OCI-LY3 (cell line): Measurements from ENCODE around the gene ATP8A2.

Experiments
- EZH2phosphoT487 ChIP-seq: fragments of 200-600 bp; shearing (Covaris generic); IDR thresholded peaks from 2 replicates; pipeline ENCODE4 v1.6.1; 2018; ENCODE audit warnings: antibody characterized with exemption, mixed run types, low read depth
- TF ChIP-seq, protein P1 (sequence below): fragments of 200-600, 300-600 bp; sonication (generic); IDR thresholded peaks from 2 replicates; pipeline ENCODE4 v1.5.1; 2014; ENCODE audit warnings: antibody characterized with exemption, low read length, low read depth

DNA sequence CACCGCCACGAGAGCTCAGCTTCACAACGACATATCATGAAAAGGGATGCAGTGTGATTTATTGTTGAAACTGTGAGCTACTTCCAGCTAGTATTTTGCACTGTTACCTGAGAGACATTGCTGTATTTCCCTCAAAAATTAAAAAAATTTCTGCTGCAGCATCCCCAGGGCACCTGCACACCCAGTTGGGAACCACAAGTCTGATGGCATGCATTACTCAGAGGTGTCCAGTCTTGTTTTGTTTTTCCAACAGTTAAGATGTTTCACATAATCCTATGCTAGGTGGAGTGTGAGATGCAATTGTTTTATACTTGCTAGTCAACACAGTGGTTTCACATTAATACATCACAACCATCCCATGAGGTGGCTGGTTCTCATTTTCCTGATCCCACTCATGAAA, 394.8 kb downstream of the ATP8A2 start:
- no peak for TF ChIP-seq EZH2phosphoT487
- TF ChIP-seq, protein P1, sequence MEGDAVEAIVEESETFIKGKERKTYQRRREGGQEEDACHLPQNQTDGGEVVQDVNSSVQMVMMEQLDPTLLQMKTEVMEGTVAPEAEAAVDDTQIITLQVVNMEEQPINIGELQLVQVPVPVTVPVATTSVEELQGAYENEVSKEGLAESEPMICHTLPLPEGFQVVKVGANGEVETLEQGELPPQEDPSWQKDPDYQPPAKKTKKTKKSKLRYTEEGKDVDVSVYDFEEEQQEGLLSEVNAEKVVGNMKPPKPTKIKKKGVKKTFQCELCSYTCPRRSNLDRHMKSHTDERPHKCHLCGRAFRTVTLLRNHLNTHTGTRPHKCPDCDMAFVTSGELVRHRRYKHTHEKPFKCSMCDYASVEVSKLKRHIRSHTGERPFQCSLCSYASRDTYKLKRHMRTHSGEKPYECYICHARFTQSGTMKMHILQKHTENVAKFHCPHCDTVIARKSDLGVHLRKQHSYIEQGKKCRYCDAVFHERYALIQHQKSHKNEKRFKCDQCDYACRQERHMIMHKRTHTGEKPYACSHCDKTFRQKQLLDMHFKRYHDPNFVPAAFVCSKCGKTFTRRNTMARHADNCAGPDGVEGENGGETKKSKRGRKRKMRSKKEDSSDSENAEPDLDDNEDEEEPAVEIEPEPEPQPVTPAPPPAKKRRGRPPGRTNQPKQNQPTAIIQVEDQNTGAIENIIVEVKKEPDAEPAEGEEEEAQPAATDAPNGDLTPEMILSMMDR, result no peak
